Right renal cortex interstitium (tissue), 3 donors: ENCODE data around the gene LKAAEAR1. TPM values are rescaled to one million over a fixed set of nuclear protein-coding genes. Genes with fewer than 3 reads are reported as not detected.
"Not testable (repeated sequence)": the region's sequence is repeated elsewhere in the genome, so short reads cannot be mapped to it uniquely, and the experiment has no call there.

Experiments
- DNase-seq, 3 donors: peaks; one replicate each; pipeline ENCODE4 v3.0.0-alpha.2; 2013; ENCODE audit warnings: low read depth in 3 of 3, low spot score in 2 of 3
- polyA plus RNA-seq, 3 donors: library from polyadenylated mRNA; unstranded; fragments of 120-200 nt; gene quantifications; one replicate each; pipeline ENCODE4 v1.2.1, GENCODE V29; 2013; ENCODE audit not compliant: insufficient read length in 3 of 3

The LKAAEAR1 gene, protein sequence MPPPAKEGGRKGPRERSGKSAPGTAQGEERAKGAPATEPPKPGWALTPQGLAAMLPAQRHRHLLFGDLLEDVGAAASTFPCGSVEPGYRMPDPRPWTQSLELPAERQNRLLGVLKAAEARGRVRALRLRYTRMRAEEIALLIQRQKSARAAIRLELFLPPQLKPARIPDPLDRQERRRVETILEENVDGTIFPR
- polyA plus RNA-seq: under 1 TPM in 1 of 3 donors, not detected in 2; 0.34 TPM

GRCh38 chr20:64083804-64084684, at the start of gene LKAAEAR1:
Gene LKAAEAR1 (minus strand): TSS chr20:64084398. CDS start chr20:64084219, 179 bp downstream.
- no peak for DNase-seq

- DNase-seq: no peak
Measured at GRCh38 chr20:64131406-64131805, 47.2 kb upstream of the LKAAEAR1 start.

- DNase-seq: no peak
Measured at GRCh38 chr20:64130876-64131275, 46.7 kb upstream of the LKAAEAR1 start.

- DNase-seq: no peak
Measured at GRCh38 chr20:64130271-64130670, 46.1 kb upstream of the LKAAEAR1 start.

DNA sequence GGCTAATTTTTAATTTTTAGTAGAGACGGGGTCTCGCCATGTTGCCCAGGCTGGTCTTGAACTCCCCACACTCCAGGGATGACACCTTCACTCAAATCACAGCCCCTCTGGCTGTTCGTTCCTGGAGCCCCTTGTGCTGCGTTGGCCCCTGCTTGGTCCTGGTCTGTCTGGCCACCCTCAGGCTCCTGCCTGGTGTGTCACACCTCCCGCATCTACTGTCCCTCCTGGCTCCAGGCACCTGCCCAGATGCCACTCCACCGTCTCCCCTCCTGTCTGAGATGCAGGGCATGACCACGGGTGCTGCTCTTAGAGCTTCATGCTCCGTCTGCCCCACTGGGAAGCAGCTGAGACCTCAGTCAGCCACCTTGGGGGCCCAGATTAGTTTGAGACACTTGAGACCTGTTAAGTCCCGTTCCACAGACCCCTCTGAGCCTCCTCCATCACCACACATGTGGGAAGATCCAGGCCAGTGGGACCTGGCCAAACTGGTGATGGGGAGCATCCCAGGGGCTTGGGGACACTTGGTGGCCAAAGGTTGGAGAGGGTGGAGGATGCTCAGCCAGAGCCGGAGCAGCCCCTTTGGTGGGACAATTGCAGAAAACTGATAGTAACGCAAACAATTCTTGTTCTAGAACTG, 45.1 kb upstream of the LKAAEAR1 start:
- no peak for DNase-seq

DNA sequence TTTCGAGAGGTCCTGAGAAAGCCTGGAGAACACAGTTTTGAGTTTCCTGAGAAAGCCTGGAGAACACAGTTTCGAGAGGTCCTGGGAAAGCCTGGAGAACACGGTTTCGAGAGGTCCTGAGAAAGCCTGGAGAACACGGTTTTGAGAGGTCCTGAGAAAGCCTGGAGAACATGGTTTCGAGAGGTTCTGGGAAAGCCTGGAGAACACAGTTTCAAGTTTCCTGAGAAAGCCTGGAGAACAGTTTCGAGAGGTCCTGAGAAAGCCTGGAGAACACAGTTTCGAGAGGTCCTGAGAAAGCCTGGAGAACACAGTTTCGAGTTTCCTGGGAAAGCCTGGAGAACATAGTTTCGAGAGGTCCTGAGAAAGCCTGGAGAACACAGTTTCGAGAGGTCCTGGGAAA, 39.3 kb upstream of the LKAAEAR1 start:
- not testable (repeated sequence) for DNase-seq

DNA sequence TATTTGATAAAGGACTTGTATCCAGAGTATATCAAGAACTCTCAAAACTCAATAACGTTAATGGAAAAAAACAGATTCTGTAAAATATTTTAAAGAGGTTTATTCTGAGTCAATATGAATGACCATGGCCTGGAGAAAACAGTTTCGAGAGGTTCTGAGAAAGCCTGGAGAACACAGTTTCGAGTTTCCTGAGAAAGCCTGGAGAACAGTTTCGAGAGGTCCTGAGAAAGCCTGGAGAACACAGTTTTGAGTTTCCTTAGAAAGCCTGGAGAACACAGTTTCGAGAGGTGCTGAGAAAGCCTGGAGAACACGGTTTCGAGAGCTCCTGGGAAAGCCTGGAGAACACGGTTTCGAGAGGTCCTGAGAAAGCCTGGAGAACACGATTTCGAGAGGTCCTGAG, 38.7 kb upstream of the LKAAEAR1 start:
- DNase-seq: not testable (repeated sequence)

GRCh38 chr20:64121586-64121985, 37.4 kb upstream of the LKAAEAR1 start:
- no peak for DNase-seq

DNA sequence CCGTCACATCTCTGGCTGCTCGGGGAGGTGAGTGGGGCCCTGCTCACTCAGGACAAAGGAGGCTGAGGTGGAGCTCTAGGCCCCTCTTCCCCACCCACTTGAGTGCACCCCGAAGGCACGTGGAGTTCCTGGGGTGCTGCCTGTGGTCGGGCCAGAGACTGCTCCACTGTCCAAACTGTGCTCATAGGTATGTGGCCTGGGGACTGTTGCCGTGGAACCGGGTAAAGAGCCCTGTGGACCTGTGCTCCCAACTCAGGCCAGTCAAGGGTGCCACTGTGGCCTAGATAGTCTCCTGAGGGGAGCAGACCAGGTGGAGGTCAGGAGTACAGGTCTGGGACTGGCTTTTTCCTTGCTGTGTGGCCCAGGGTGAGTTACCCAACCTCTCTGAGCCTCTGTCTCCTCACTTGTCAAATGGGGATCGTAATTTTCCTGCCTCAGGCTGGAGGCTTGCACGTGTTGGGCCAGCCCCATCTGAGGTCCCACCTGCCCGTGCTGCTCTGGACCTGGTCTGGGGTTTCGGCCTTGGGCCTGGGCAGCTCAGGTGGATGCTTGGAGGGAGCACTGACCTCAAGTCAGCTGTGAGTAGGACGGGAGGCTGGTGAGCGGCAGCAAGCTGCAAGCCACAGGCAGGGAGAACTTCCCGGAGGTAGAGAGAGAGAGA, 35.6 kb upstream of the LKAAEAR1 start:
- DNase-seq: no peak

DNA sequence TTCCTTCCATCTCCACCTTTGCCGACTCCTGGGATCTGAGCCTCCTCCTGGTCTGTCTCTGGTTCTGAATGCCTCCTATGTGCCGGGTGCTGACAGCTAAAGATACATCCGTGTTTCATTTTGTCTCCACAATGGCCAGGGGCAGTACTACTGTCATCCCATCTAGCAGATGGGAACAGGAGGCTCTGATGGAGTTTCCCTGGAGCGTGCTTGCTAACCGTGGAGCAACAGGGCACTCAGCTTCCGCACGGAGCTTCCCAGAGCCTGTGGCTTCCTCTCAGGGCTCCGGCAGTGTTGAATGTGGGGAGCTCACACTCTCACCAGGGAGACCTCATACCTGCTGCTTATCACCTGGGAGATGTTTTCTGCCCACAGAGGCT, 35.1 kb upstream of the LKAAEAR1 start:
- DNase-seq: no peak

DNA sequence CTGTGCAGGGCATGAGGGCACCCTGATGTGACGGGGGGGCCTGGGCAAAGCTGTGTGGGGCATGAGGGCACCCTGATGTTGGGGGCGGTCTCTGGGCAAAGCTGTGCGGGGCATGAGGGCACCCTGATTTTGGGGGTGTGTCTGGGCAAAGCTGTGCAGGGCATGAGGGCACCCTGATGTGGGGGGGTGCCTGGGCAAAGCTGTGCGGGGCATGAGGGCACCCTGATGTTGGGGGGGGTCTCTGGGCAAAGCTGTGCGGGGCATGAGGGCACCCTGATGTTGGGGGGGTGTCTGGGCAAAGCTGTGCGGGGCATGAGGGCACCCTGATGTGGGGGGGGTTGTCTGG, 33.2 kb upstream of the LKAAEAR1 start:
- not testable (repeated sequence) for DNase-seq

GRCh38 chr20:64116541-64117431, 32.6 kb upstream of the LKAAEAR1 start:
- no peak for DNase-seq

GRCh38 chr20:64116016-64116415, 31.8 kb upstream of the LKAAEAR1 start:
- no peak for DNase-seq

- DNase-seq: no peak
Measured at GRCh38 chr20:64115171-64115911, 31.1 kb upstream of the LKAAEAR1 start.

- DNase-seq: no peak
Measured at GRCh38 chr20:64114356-64114971, 30.3 kb upstream of the LKAAEAR1 start.

DNA sequence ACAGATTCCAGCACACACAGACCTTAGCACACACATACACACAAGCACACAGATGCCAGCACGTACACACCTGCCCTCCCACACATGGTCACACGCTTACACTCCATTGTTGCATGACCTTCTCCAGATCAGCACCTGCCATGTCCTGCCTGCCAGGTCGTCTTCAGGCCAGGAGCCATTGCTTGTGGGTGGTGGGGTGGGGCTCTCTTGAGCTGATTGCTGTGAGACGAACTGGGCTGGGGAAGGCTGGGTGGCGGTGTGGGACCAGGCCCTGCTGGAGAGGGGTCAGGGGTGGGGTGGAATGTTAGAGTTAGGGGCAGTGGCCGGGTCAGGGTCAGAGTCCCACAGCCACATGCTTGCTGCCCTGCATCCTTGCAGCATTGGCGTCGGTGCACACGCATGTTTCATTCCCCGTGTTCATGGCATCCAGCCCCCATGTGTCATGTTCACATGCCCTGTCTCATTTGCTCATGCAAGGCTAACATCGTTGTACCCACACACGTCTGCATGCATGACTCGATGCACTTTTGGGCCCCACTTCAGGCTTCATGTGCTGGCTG, 29.7 kb upstream of the LKAAEAR1 start:
- no peak for DNase-seq

DNA sequence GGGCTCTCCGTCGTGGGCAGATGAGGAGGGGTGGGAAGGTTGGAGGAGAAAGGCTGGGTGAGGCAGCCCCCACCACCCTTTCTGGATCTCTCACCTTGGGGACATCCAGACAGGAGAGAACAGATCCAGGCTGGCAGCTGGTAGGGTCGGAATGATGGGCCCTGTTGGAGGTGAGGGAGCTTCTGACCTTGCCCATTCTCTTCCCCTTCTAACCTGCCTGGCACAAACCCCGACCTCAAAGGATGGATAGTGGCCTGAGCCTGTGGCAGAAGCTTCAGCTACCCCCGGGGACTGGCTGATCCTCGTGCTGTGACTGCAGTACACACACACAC, 29.2 kb upstream of the LKAAEAR1 start:
- no peak for DNase-seq

GRCh38 chr20:64112691-64113443, 28.7 kb upstream of the LKAAEAR1 start:
- DNase-seq: no peak
